Peyer's patch (tissue), 4 donors: ENCODE data around the gene TRPM7. TPM values are rescaled to one million over a fixed set of nuclear protein-coding genes. Genes with fewer than 3 reads are reported as not detected.

Experiments
- DNase-seq, 3 donors: peaks; one replicate each; pipeline ENCODE4 v3.0.0-alpha.2; 2017 to 2019
- H3K27ac ChIP-seq, 4 donors: fragments of 200-600 bp; sonication (generic); one replicate each; pipeline ENCODE4 v1.5.1; 2016 to 2019
- H3K27me3 ChIP-seq, 2 donors: fragments of 200-600 bp; sonication (generic); one replicate each; pipeline ENCODE4 v1.5.1; 2019
- H3K36me3 ChIP-seq, 3 donors: fragments of 200-600 bp; sonication (generic); one replicate each; pipeline ENCODE4 v1.5.1; 2016 to 2019
- H3K4me1 ChIP-seq, 4 donors: fragments of 200-600 bp; sonication (generic); one replicate each; pipeline ENCODE4 v1.5.1; 2016 to 2019
- H3K4me3 ChIP-seq, 4 donors: fragments of 200-600 bp; sonication (generic); 1 replicate in 3 of 4; 2 replicates in 1 of 4; pipeline ENCODE4 v1.5.1; 2016 to 2019; ENCODE audit warnings: mild to moderate bottlenecking in 1 of 4
- H3K9me3 ChIP-seq, 4 donors: fragments of 200-600 bp; sonication (generic); one replicate each; pipeline ENCODE4 v1.5.1; 2016 to 2019; ENCODE audit warnings: mild to moderate bottlenecking in 1 of 4
- POLR2A ChIP-seq, 2 donors: fragments of 450-650 bp; IDR thresholded peaks; one replicate each; pipeline ENCODE4 v1.5.1; 2017; ENCODE audit warnings: antibody characterized with exemption in 2 of 2, mild to moderate bottlenecking in 2 of 2, moderate library complexity in 2 of 2
- total RNA-seq, 4 donors: library from RNA; depleted of rRNA; stranded (reverse); fragments of >200 nt; gene quantifications; one replicate each; pipeline ENCODE4 v1.1.0, GENCODE V29; 2016
- TF ChIP-seq, protein P1 (sequence below), 6 experiments: fragments of 450-650 bp in 4 of 6; fragments of 200-600 bp in 2 of 6; sonication (generic) in 1 of 6; IDR thresholded peaks; one replicate each; pipeline ENCODE4 v1.5.1; 2017 to 2019; ENCODE audit warnings: antibody characterized with exemption in 6 of 6, mild to moderate bottlenecking in 3 of 6, moderate library complexity in 1 of 6

TRPM7 gene
- total RNA-seq, 4 donors from 2014 or later = 44.1 to 93.3 (median 63.6) TPM

DNA sequence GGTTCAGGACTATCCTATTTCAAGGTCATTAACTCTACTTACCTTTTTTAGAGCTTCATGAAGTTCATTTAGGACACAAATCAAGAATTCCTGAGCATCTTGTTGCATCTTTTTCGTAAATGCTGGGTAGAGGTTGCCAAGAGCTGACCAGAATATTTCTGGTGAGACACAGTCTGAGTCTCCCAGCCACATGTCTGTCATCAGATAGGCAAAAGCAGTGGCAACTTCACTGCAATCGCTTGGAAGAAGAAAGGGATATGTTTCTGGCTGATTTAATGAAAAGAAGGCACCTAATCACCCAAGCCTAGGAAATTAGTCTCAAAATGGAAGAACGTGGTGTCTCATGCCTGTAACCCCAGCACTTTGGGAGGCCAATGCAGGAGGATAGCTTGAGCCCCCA lies 143.0 kb downstream of the TRPM7 start:
- Histone ChIP-seq H3K27ac (no peak overlapping the region), H3K4me3 (no peak overlapping the region), H3K36me3 (no peaks in the 10 kb centered on the region), H3K9me3 (no peaks in the 10 kb centered on the region), H3K27me3 (no peaks in the 10 kb centered on the region), H3K4me1 (no peaks in the 10 kb centered on the region)
- DNase-seq = no peak
- TF ChIP-seq, protein P1, sequence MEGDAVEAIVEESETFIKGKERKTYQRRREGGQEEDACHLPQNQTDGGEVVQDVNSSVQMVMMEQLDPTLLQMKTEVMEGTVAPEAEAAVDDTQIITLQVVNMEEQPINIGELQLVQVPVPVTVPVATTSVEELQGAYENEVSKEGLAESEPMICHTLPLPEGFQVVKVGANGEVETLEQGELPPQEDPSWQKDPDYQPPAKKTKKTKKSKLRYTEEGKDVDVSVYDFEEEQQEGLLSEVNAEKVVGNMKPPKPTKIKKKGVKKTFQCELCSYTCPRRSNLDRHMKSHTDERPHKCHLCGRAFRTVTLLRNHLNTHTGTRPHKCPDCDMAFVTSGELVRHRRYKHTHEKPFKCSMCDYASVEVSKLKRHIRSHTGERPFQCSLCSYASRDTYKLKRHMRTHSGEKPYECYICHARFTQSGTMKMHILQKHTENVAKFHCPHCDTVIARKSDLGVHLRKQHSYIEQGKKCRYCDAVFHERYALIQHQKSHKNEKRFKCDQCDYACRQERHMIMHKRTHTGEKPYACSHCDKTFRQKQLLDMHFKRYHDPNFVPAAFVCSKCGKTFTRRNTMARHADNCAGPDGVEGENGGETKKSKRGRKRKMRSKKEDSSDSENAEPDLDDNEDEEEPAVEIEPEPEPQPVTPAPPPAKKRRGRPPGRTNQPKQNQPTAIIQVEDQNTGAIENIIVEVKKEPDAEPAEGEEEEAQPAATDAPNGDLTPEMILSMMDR (IDR thresholded peaks at IDR 0.05) = no peak
- TF ChIP-seq POLR2A (IDR thresholded peaks at IDR 0.05) = no peak

DNA sequence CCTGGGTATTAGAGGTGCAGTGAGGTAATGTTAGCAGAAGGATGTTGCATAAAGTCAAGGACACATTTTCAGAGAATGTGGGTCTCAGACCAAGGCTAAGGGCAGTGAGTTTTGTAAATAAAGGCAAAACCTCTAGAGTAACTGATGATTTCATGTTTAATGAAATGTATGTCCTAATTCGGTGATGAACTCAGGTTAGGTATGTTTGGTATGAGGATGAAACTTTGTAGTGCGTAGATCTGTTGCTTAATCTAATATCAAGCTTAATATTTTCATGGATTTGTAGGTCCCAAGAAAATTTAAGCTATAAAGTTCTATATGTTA lies 143.7 kb downstream of the TRPM7 start:
- Histone ChIP-seq H3K27me3 (no peaks in the 10 kb centered on the region), H3K4me1 (no peaks in the 10 kb centered on the region), H3K27ac (no peak overlapping the region), H3K36me3 (no peaks in the 10 kb centered on the region), H3K4me3 (no peak overlapping the region), H3K9me3 (no peaks in the 10 kb centered on the region)
- DNase-seq = no peak
- TF ChIP-seq POLR2A (IDR thresholded peaks at IDR 0.05) = no peak
- TF ChIP-seq, protein P1 (IDR thresholded peaks at IDR 0.05) = no peak

DNA sequence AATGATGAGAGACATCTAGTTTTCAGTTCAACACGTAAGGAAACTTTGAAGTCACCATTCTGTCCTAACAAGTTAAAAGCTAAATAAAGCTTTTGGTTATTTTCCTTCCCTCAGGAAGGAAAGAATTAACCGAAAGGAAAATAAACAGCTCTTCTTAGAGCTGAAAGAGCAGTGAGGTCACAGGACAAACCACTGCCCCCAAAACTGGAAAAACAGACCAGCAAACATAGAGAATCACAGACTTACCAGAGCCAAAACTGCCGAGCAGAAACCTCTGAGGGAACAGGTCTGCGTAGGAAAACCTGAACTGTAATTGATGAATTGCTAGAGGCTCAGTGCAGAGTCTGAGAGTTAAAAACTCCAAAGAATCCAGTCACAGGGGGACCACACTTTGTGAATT lies 154.8 kb downstream of the TRPM7 start:
- no peak overlapping the region for H3K27ac ChIP-seq
- H3K36me3 ChIP-seq = no peaks in the 10 kb centered on the region
- H3K9me3 ChIP-seq = no peaks in the 10 kb centered on the region
- no peak for DNase-seq
- TF ChIP-seq, protein P1 (IDR thresholded peaks at IDR 0.05) = no peak
- TF ChIP-seq POLR2A (IDR thresholded peaks at IDR 0.05) = no peak
- no peaks in the 10 kb centered on the region for H3K4me1 ChIP-seq
- no peaks in the 10 kb centered on the region for H3K27me3 ChIP-seq
- no peak overlapping the region for H3K4me3 ChIP-seq

DNA sequence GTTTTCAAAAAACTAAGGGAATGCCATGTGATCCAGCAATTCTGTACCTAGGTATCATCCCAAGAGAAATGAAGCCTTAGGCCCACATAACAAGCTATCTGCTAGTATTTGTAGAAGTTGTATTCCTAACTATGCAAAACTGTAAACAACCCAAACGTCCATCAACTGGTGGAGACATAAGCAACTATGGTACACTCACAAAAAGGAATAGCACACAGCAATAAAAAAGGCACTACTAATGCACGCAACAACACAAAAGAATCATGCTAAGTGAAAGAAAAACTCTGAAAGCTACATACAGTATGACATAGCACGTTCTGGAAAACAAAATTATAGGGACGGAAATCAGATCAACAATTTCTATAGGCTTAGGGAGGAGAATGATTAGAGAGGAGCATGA lies 155.4 kb downstream of the TRPM7 start:
- Histone ChIP-seq H3K4me3 (no peak overlapping the region), H3K27ac (no peak overlapping the region), H3K36me3 (no peaks in the 10 kb centered on the region), H3K27me3 (no peaks in the 10 kb centered on the region), H3K4me1 (no peaks in the 10 kb centered on the region), H3K9me3 (no peaks in the 10 kb centered on the region)
- no peak for DNase-seq
- no peak for TF ChIP-seq POLR2A (IDR thresholded peaks at IDR 0.05)
- TF ChIP-seq, protein P1 (IDR thresholded peaks at IDR 0.05) = no peak

DNA sequence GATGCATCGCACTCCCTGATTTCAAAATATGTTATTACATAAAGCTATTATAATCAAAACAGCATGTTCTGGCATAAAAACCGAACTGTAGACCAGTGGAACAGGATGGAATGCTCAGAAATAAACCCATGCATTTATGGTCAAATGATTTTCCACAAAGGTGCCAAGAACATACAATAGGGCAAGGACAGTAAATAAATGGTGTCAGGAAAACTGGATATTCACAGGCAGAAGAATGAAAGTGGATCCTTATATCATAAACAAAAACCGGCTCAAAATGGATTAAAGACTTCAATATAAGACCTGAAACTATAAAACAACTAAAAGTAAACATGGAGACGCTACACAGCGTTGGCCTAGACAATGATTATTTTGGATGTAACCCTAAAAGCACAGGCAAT lies 162.7 kb downstream of the TRPM7 start:
- Histone ChIP-seq H3K9me3 (no peaks in the 10 kb centered on the region), H3K36me3 (no peaks in the 10 kb centered on the region), H3K4me3 (no peak overlapping the region), H3K27ac (no peak overlapping the region), H3K4me1 (no peaks in the 10 kb centered on the region), H3K27me3 (no peaks in the 10 kb centered on the region)
- no peak for DNase-seq
- TF ChIP-seq, protein P1 (IDR thresholded peaks at IDR 0.05) = no peak
- no peak for TF ChIP-seq POLR2A (IDR thresholded peaks at IDR 0.05)

DNA sequence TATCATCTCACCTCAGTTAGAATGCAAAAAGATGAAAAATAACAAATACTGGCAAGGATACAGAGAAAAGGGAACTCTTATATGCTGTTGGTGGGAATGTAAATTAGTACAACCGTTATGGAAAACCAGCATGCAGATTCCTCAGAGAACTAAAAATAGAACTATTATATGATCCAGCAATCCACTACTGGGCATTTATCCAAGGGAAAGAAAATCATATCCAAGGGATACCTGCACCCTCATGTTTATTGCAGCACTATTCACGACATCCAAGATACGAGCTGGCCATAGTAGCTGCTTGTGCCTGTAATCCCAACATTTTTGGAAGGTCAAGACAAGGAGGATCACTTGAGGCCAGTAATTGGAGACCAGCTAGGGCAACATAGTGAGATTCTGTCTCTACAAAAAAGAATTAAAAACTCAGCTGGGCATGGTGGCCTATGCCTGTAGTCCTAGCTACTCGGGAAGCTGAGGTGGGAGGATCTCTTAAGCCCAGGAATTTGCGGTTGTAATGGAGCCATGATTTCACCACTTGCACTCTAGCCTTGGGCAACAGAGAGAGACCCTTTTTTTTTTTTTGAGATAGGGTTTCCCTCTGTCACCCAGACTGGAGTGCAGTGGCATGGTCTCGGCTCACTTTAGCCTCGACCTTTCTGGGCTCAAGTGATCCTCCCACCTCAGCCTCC lies 166.7 kb downstream of the TRPM7 start:
- H3K27me3 ChIP-seq = no peaks in the 10 kb centered on the region
- no peak overlapping the region for H3K27ac ChIP-seq
- H3K36me3 ChIP-seq = no peaks in the 10 kb centered on the region
- no peak for TF ChIP-seq POLR2A (IDR thresholded peaks at IDR 0.05)
- TF ChIP-seq, protein P1 (IDR thresholded peaks at IDR 0.05) = no peak
- no peak for DNase-seq
- no peaks in the 10 kb centered on the region for H3K9me3 ChIP-seq
- no peaks in the 10 kb centered on the region for H3K4me1 ChIP-seq
- H3K4me3 ChIP-seq = no peak overlapping the region
